Psoas muscle (tissue), 8 donors: Measurements from ENCODE around the gene IFI27. TPM values are rescaled to one million over a fixed set of nuclear protein-coding genes. Genes with fewer than 3 reads are reported as not detected.
"Not testable (repeated sequence)": the region's sequence is repeated elsewhere in the genome, so short reads cannot be mapped to it uniquely, and the experiment has no call there.

Source experiments
- ATAC-seq, 4 donors: fragments of 200-7000 bp; cut with Tn5 transposase; one replicate each; pipeline ENCODE4 v1.9.1; 2020; ENCODE audit warnings: moderate library complexity in 3 of 4, mild to moderate bottlenecking in 2 of 4
- DNase-seq, 2 donors: peaks; one replicate each; pipeline ENCODE4 v3.0.0-alpha.2; 2020
- H3K27ac ChIP-seq: fragments of 200-600 bp; one replicate; pipeline ENCODE4 v1.8.0; 2022
- H3K27me3 ChIP-seq, 3 donors: fragments of 200-600 bp in 1 of 3; one replicate each; pipeline versions ENCODE4 v1.6.1 to v1.8.0; 2013 to 2022; ENCODE audit warnings: low read length in 2 of 3, mild to moderate bottlenecking in 2 of 3, moderate library complexity in 1 of 3; ENCODE audit not compliant: insufficient read depth in 3 of 3
- H3K36me3 ChIP-seq, 2 donors: fragments of 200-600 bp in 1 of 2; one replicate each; pipeline versions ENCODE4 v1.6.1 to v1.8.0; 2013 to 2022; ENCODE audit warnings: low read depth in 1 of 2, mild to moderate bottlenecking in 1 of 2, moderate library complexity in 1 of 2; ENCODE audit not compliant: insufficient read depth in 1 of 2
- H3K4me1 ChIP-seq: fragments of 200-600 bp; one replicate; pipeline ENCODE4 v1.8.0; 2022
- H3K4me3 ChIP-seq: fragments of 200-600 bp; one replicate; pipeline ENCODE4 v1.8.0; 2022; ENCODE audit warnings: mild to moderate bottlenecking
- H3K9me3 ChIP-seq: fragments of 200-600 bp; one replicate; pipeline ENCODE4 v1.8.0; 2022
- WGBS, 3 donors: extraction: QIAGEN DNeasy Blood & Tissue Kit; methylation state at CpG; one replicate each; pipeline versions ENCODE4 v1.1.6 to v1.1.7; 2013; 5-methylcytosine and 5-hydroxymethylcytosine counted together
- intact Hi-C, 2 donors: fragments of 100-400 bp; cut with DNase I; formaldehyde crosslinking; loops; one replicate each; pipeline versions ENCODE4 v1.11.0 to v1.14.2; 2022
- polyA plus RNA-seq, 3 donors: library from polyadenylated mRNA; stranded (reverse); fragments of 200-250 nt; gene quantifications; one replicate each; pipeline ENCODE4 v1.2.3, GENCODE V29; 2013
- total RNA-seq, 4 donors: library from RNA; stranded (reverse); fragmentation: NEBNext Ultra II Directional in 2 of 4; extraction: Animal tissue kit (Norgen Biotek cat#: 25700) in 2 of 4; gene quantifications; one replicate each; pipeline versions ENCODE4 v1.2.1 to v1.2.4, GENCODE V29; 2021 to 2023
- TF ChIP-seq, protein P1 (sequence below): fragments of 200-600 bp; IDR thresholded peaks from one replicate; pipeline ENCODE4 v1.8.0; 2022; ENCODE audit warnings: antibody characterized with exemption
- donor health status: healthy with polysubstance abuse.
- donor health status: DM: no; HTN: no; CAD: no; lungs with moderate emphysema.
- donor health status: Bipolar disorder and iron deficiency.
- donor health status: healthy.
- donor health status: DM: yes; HTN: yes; CAD: no.
- donor health status: DM: no; HTN: no; CAD: no.
- donor health status: DM: no; HTN: no; CAD: no.
- donor health status: DM: yes; HTN: yes; CAD: no.

The IFI27 gene
- total and polyA plus RNA-seq, 7 donors = 52.8 to 229 (median 95.2) TPM

DNA sequence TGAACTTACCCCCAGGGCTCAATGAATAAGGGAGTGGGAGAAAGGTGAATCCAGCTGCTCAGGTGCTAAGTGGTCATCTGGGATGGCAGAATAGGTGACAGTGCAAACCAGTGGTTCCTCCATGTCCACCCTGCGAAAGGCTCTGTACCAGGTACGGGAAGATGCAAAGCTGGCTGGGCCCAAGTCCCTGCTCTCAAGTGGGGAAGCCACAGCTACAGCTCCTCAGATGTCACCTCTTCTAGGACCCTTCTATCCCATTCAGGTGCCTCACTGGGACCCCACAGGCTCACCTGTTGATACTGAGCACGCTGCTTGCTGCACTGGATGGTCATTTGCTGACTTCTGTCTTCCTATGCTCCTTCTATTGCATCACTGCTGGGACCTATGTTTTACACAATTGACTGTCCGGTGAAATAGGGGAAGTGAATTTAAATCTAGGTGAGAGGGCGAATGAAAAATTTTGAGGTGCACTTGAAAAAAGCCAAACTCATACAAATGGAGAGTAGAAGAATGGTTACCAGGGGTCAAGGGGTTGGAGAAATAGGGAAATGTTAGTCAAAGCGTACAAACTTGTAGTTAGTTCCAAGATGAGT lies 43.3 kb downstream of the IFI27 start:
- TF ChIP-seq, protein P1, sequence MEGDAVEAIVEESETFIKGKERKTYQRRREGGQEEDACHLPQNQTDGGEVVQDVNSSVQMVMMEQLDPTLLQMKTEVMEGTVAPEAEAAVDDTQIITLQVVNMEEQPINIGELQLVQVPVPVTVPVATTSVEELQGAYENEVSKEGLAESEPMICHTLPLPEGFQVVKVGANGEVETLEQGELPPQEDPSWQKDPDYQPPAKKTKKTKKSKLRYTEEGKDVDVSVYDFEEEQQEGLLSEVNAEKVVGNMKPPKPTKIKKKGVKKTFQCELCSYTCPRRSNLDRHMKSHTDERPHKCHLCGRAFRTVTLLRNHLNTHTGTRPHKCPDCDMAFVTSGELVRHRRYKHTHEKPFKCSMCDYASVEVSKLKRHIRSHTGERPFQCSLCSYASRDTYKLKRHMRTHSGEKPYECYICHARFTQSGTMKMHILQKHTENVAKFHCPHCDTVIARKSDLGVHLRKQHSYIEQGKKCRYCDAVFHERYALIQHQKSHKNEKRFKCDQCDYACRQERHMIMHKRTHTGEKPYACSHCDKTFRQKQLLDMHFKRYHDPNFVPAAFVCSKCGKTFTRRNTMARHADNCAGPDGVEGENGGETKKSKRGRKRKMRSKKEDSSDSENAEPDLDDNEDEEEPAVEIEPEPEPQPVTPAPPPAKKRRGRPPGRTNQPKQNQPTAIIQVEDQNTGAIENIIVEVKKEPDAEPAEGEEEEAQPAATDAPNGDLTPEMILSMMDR = no peak
- H3K27me3 ChIP-seq = peaks cover 0 to 5% (median 2%) of the 10 kb centered on the region in 3 donors
- 82 to 89% (median 83%) methylated on average over 6 of the region's 6 CpGs for WGBS, 3 donors
- no peaks in the 10 kb centered on the region for H3K4me1 ChIP-seq
- H3K36me3 ChIP-seq = no peaks in the 10 kb centered on the region
- intact Hi-C loops = no loop called here
- no peak overlapping the region for H3K4me3 ChIP-seq
- DNase-seq = no peak
- ATAC-seq = no peak
- no peaks in the 10 kb centered on the region for H3K9me3 ChIP-seq
- no peak overlapping the region for H3K27ac ChIP-seq

DNA sequence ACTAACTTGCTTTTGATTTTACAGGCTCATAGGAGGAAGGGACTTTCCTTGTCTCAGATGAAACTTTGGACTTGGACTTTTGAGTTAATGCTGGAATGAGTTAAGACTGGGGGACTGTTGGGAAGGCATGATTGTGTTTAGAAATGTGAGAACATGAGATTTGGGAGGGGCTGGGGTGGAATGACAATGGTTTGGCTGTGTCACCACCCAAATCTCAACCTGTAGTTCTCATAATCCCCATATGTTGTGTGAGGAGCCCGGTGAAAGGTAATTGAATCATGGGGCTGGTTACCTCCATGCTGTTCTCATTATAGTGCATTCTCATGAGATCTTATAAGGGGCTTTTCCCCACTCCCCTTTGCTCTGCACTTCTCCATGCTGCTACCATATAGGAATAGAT lies 45.6 kb downstream of the IFI27 start:
- H3K27me3 ChIP-seq, H3K36me3 ChIP-seq, H3K4me3 ChIP-seq, ATAC-seq, H3K27ac ChIP-seq, intact Hi-C loops, H3K4me1 ChIP-seq, DNase-seq, H3K9me3 ChIP-seq: not testable (repeated sequence)
- 68 to 79% (median 77%) methylated on average over 1 of the region's 1 CpG for WGBS, 3 donors

GRCh38 chr14:94157197-94157596 lies 46.7 kb downstream of the IFI27 start:
- peaks cover 0 to 5% (median 2%) of the 10 kb centered on the region in 3 donors for H3K27me3 ChIP-seq
- ATAC-seq (no peak), DNase-seq (no peak)
- H3K4me1 ChIP-seq = no peaks in the 10 kb centered on the region
- no peaks in the 10 kb centered on the region for H3K36me3 ChIP-seq
- intact Hi-C loops = no loop called here
- no peak overlapping the region for H3K27ac ChIP-seq
- TF ChIP-seq, protein P1 = no peak
- no peak overlapping the region for H3K4me3 ChIP-seq
- no peaks in the 10 kb centered on the region for H3K9me3 ChIP-seq

DNA sequence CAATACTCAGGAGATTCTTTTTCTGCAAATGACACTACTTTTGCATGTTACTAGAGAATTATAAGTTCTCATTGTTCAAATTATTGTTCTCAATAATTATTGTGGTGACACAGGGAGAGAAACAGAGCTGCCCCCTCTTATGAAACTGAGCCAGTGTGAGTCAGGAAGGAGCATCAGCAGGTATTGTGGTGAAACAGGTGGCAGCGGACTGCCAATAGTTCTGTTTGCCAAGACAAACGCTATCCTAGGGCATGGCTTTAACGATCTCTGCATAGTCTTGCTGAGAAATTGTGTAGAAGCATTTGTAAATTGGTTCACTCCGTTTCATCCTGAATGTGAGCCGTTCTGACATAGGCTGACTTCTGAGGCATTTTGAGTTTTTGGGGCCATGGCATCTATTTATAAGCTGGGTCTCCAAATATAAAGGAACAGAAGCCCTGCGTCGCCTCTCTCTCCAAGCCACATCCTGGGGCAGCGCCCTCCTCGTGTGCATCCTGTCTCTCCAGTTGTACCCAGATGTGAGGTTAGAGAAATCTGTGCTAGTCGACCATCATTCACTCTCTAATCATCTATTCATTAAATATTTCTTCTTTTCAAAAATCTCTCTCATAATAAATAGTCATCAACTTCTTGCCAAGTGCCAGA lies 47.8 kb downstream of the IFI27 start:
- Histone ChIP-seq H3K4me3 (no peak overlapping the region), H3K27ac (no peak overlapping the region), H3K36me3 (no peaks in the 10 kb centered on the region), H3K4me1 (no peaks in the 10 kb centered on the region), H3K27me3 (peaks cover 0 to 2% (median 0%) of the 10 kb centered on the region in 3 donors), H3K9me3 (no peaks in the 10 kb centered on the region)
- intact Hi-C loops = no loop called here
- 58 to 67% (median 62%) methylated on average over 10 of the region's 10 CpGs for WGBS, 3 donors
- no peak for DNase-seq
- TF ChIP-seq, protein P1 = no peak
- ATAC-seq = no peak

- 47 to 57% (median 50%) methylated on average over 2 of the region's 2 CpGs for WGBS, 3 donors
- intact Hi-C loops = no loop called here
- no peak for ATAC-seq
- no peak overlapping the region for H3K27ac ChIP-seq
- no peak overlapping the region for H3K4me3 ChIP-seq
- peaks cover 0 to 9% (median 2%) of the 10 kb centered on the region in 3 donors for H3K27me3 ChIP-seq
- no peaks in the 10 kb centered on the region for H3K9me3 ChIP-seq
- no peaks in the 10 kb centered on the region for H3K4me1 ChIP-seq
- DNase-seq = no peak
- TF ChIP-seq, protein P1 = no peak
- H3K36me3 ChIP-seq = no peaks in the 10 kb centered on the region
Measured at GRCh38 chr14:94161058-94161457, 50.5 kb downstream of the IFI27 start.
